Measurements from ENCODE around the gene FADS1. TPM values are rescaled to one million over a fixed set of nuclear protein-coding genes. Genes with fewer than 3 reads are reported as not detected.

The FADS1 gene
- total and polyA plus RNA-seq, 7 donors, result 8.6 to 93.2 (median 17.2) TPM

- 94 to 96% (median 95%) methylated on average over 5 of the region's 5 CpGs for WGBS, 3 donors
- Histone ChIP-seq H3K4me3 (no peak overlapping the region), H3K4me1 (no peaks in the 10 kb centered on the region), H3K27ac (no peak overlapping the region), H3K36me3 (ENCODE audit: insufficient read depth in 1 of 2, low read depth in 1 of 2) (peaks cover 2 to 41% of the 10 kb centered on the region in 2 donors), H3K9me3 (no peaks in the 10 kb centered on the region), H3K27me3 (ENCODE audit: insufficient read depth in 3 of 3, low read length in 2 of 3) (no peaks in the 10 kb centered on the region)
- DNase-seq (no peak), ATAC-seq (no peak)
- no peak for TF ChIP-seq CTCF (IDR thresholded peaks at IDR 0.05)
- intact Hi-C loops (cut with DNase I), result no loop called here
Measured at GRCh38 chr11:61806785-61807184, 10.0 kb downstream of the FADS1 start.

DNA sequence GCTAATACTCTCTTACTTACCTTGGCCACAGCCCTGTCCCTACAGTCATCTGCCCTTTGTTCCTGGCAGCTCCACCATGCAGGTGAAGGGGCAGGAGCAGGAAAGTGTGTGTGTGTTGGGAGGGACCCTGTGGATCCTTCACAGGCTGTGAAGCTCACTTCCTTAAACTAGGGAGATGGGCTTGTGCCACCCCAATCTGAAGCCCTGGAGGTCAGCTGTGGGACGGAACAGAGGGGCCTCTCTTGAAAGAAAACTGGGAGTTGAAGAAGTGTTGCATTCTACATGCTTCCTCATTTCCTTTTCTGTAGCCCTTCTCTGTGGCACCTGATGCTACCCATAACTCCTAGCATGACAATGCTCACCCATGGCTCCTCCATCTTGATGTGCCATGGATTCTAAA lies 11.7 kb downstream of the FADS1 start:
- TF ChIP-seq CTCF (IDR thresholded peaks at IDR 0.05), result no peak
- 93 to 97% (median 95%) methylated on average over 1 of the region's 1 CpG for WGBS, 3 donors
- Histone ChIP-seq H3K27me3 (ENCODE audit: insufficient read depth in 3 of 3, low read length in 2 of 3) (no peaks in the 10 kb centered on the region), H3K4me1 (no peaks in the 10 kb centered on the region), H3K36me3 (ENCODE audit: insufficient read depth in 1 of 2, low read depth in 1 of 2) (peaks cover 2 to 34% of the 10 kb centered on the region in 2 donors), H3K9me3 (no peaks in the 10 kb centered on the region), H3K4me3 (no peak overlapping the region), H3K27ac (no peak overlapping the region)
- DNase-seq, result no peak
- intact Hi-C loops (cut with DNase I), result no loop called here
- ATAC-seq, result no peak

DNA sequence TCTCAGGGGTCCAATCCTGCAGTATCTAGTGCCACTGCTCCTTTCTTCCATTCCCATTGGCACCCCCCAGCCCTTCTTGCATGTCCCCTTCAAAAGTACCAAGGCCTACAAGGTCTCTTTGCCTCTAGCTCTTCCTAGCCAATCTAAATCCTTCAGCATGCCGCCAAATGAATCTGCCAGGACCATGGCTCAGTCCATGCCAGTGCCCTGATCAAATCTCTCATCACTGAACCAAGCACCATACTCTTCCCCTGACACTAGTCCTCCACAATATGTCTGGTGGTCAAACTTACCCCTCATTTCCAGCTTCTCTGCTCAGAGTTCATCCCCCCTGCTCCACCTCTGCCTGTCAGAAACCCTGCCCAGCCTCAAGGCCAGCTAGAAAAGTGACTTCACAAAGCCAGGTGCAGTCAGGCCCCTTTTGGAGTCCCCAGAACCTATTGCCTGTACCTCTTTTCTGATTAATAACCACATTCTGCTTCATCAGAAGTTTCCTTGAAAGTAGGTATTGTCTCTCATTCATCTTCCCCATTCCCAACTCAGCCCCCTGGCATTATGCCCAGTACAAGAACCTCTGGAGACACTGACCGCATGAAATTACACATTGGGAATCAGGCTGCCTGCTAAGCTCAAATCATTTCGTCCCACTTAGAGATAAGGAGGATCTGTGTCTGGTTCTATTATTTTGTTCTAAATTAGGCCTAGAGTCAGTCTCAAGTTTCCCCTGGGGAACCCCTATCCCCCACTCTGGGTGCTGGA lies 12.7 kb downstream of the FADS1 start:
- Histone ChIP-seq H3K27ac (no peak overlapping the region), H3K4me3 (no peak overlapping the region), H3K27me3 (ENCODE audit: insufficient read depth in 3 of 3, low read length in 2 of 3) (no peaks in the 10 kb centered on the region), H3K36me3 (ENCODE audit: insufficient read depth in 1 of 2, low read depth in 1 of 2) (peaks cover 2 to 25% of the 10 kb centered on the region in 2 donors), H3K4me1 (no peaks in the 10 kb centered on the region), H3K9me3 (no peaks in the 10 kb centered on the region)
- intact Hi-C loops (cut with DNase I), result no loop called here
- DNase-seq (no peak), ATAC-seq (no peak)
- TF ChIP-seq CTCF (IDR thresholded peaks at IDR 0.05), result no peak
- 66 to 69% (median 67%) methylated on average over 3 of the region's 3 CpGs for WGBS, 3 donors

DNA sequence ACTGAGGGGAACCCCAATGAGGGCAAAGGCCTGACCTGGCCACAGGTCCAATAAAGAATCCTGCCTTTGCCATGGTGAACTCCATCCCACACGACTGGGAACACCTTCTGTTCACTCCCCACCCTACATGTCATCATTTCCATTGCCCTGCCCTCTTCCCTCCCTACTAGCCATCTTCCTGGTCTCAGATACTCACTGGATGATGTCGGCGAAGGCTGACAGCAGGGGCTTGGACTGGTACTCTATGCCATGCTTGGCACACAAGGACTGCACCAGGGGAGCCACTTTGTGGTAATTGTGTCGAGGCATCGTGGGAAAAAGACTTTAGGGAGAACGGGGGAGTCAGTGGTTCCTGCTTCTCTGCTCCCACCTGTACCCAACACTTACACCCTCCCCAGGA lies 14.2 kb downstream of the FADS1 start:
- WGBS, 3 donors, result 86 to 90% (median 86%) methylated on average over 6 of the region's 6 CpGs
- DNase-seq (no peak), ATAC-seq (no peak)
- Histone ChIP-seq H3K4me1 (peaks cover under 1% of the 10 kb centered on the region), H3K36me3 (ENCODE audit: insufficient read depth in 1 of 2, low read depth in 1 of 2) (peaks cover 2 to 14% of the 10 kb centered on the region in 2 donors), H3K4me3 (no peak overlapping the region), H3K9me3 (no peaks in the 10 kb centered on the region), H3K27me3 (ENCODE audit: insufficient read depth in 3 of 3, low read length in 2 of 3) (no peaks in the 10 kb centered on the region), H3K27ac (no peak overlapping the region)
- intact Hi-C loops (cut with DNase I), result no loop called here
- no peak for TF ChIP-seq CTCF (IDR thresholded peaks at IDR 0.05)

All from psoas muscle (tissue), 8 donors.